Measurements from ENCODE around the gene GCLM.

Gene GCLM

DNA sequence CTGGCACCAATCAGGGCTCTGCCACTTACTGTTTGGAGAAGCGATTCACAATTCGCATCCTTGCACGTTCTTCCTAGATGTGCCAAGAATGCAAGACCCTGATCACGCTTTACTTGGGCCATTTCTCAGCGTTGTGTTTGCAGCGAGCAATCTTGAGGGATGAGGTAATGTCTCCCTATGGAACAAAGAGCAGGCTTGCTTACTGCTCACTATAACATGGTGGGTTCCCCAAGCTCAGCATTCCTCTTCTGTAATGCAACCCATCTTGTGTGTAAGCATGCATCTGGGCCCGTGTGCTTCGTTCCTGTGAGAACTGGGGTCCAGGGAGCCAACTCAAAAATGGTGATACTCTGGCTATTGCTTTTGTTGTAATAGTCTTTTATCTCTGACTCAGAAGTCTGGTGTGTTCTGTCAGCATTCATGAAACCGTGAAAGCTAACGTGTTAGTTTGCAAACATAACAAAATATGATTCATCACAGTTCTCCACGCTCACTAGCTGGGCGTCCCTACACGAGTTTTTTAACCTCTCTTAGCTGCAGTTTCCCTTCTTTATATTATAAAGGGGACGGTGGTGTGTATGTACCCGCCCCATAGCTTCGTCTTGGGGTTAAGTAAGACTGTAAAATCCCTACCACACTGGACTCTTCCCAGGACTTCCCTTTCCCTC is 63.6 kb downstream of the GCLM start:
- DNase-seq: peak in 2 of 3 donors; percentile 92 to 99

GRCh38 chr1:93844262-93845045 is 64.8 kb downstream of the GCLM start:
- DNase-seq: peak; percentile 76 to 87 (median 82)

GRCh38 chr1:93842750-93843500 is 66.3 kb downstream of the GCLM start:
- DNase-seq: no peak

DNA sequence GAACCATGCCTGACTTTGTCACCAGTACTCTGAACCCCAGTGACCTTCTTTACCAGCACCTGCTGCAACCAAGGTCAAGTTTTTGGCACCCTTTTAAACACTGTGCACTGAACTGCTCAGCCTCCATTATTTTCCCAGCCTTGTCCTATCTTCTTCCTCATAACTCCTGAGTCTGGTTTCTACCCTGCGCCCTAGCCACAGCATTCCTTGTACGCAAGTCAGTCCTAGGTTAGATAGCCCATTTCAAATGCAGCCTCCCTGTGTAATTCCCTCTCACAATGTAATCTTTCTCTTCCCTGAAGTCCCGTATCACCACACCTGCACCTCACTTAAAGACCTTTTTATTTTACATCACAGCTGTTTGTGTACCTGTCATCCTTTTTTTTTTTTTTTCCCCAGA is 67.5 kb downstream of the GCLM start:
- DNase-seq: no peak

DNA sequence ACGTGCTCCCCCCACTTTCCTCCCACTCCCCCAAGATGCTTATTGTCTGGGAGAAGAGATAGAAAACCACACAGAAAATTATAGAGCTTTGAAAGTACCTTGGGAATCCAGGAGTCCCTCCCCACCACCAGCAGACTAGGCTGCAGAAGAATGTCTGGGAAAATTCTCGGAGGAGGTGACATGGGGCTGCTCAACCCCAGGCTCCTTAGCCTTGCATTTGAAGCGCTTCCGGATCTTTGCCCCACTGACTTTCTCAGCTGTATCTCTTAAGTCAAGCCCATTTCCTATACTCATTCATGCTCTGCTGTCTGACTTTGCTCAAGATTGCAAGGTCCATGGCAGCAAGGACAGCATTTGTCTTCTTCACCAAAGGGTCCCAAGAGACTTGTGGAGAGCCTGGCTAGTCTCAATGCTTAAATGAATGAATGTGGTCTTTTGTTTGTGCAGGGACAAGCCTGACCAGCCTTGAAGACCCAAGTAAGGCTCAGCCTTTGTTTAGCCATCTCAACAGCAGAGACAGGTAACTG is 68.2 kb downstream of the GCLM start:
- DNase-seq: no peak

DNA sequence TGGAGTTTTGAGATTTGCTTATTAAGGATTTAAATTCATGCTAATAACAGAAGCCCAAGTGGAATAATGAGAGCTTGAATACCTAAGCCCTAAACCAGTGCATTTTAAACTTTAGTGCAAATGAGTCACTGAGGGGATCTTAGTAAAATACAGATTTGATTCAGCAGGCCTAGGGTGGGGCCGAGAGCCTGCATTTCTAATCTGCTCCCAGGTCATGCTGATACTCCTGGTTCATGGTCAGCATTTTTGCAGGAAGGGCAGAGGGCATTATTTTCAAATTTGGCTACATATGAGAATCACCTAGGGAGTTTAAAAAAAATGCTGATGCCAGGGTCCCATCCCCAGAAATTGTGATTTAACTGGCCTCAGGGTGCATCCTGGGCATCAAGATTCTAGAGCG is 69.5 kb downstream of the GCLM start:
- DNase-seq: peak in 1 of 3 donors; percentile 22

GRCh38 chr1:93839307-93839706 is 69.9 kb downstream of the GCLM start:
- peak; percentile 76 to 89 (median 83) for DNase-seq

DNA sequence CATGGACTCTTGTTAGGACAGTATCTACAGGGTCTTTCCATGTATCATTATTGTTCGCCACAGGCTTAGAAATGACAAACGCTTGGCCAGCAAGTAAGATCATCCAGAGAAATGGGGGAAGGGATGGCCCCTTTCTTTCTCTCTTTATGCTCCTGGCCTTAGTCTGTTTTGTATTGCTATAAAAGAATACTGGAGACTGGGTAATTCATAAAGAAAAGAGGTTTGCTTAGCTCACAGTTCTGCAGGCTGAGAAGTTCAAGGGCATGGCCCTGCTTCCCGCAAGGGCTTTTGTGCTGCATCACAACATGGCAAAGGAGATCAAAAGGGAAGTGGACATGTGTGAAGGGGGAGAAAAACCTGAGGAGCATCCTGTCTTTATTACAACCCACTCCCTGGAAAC is 71.3 kb downstream of the GCLM start:
- DNase-seq: no peak

Data from suppressor macrophage treated with lipopolysaccharide for 1 hour (primary cell).